ENCODE measurements around the gene NOVA2. TPM values are rescaled to one million over a fixed set of nuclear protein-coding genes. Genes with fewer than 3 reads are reported as not detected.

Gene NOVA2
- polyA plus RNA-seq, 2 of the 4 experiments (the other 2 are of a cell fraction), result 0.06 to 0.30 TPM

- Histone ChIP-seq H3K9me3 (no peaks in the 10 kb centered on the region), H3K27ac (no peak overlapping the region; a peak in 1 of 6 replicates), H3K4me2 (no peak overlapping the region), H3K4me3 (no peak overlapping the region), H3K4me1 (peaks cover 12% of the 10 kb centered on the region)
- TF ChIP-seq CHD2 (IDR thresholded peaks at IDR 0.05; ENCODE audit: low read length, partially characterized antibody) (no peak), TFCP2L1 (CRISPR knock-in tag; IDR thresholded peaks at IDR 0.05) (no peak), HMGXB4 (CRISPR knock-in tag; IDR thresholded peaks at IDR 0.05; ENCODE audit: borderline replicate concordance) (no peak), RCOR1 (IDR thresholded peaks at IDR 0.05; ENCODE audit: low read depth, low read length) (no peak), MAZ (IDR thresholded peaks at IDR 0.05; ENCODE audit: borderline replicate concordance, low read depth, low read length) (no peak), SMC3 (IDR thresholded peaks at IDR 0.05) (no peak), RAD21 (conservative IDR thresholded peaks at IDR 0.05 in 1 of 2, IDR thresholded peaks at IDR 0.05 in 1 of 2) (no peak), HEYL (CRISPR knock-in tag; IDR thresholded peaks at IDR 0.05) (no peak), EHMT2 (IDR thresholded peaks at IDR 0.05; ENCODE audit: low read depth) (no peak), PBX3 (IDR thresholded peaks at IDR 0.05) (no peak), CBX2 (IDR thresholded peaks at IDR 0.05; ENCODE audit: borderline replicate concordance, low read depth) (no peak), ZNF302 (CRISPR knock-in tag; IDR thresholded peaks at IDR 0.05) (no peak), MAFK (IDR thresholded peaks at IDR 0.05; ENCODE audit: partially characterized antibody) (no peak), KDM1A (IDR thresholded peaks at IDR 0.05; ENCODE audit: low read depth) (no peak), KDM5A (IDR thresholded peaks at IDR 0.05) (no peak), PHF8 (IDR thresholded peaks at IDR 0.05; ENCODE audit: borderline replicate concordance, low read depth) (no peak), ELK1 (IDR thresholded peaks at IDR 0.05; ENCODE audit: low read depth, low read length) (no peak)
- TF ChIP-seq, protein P1, sequence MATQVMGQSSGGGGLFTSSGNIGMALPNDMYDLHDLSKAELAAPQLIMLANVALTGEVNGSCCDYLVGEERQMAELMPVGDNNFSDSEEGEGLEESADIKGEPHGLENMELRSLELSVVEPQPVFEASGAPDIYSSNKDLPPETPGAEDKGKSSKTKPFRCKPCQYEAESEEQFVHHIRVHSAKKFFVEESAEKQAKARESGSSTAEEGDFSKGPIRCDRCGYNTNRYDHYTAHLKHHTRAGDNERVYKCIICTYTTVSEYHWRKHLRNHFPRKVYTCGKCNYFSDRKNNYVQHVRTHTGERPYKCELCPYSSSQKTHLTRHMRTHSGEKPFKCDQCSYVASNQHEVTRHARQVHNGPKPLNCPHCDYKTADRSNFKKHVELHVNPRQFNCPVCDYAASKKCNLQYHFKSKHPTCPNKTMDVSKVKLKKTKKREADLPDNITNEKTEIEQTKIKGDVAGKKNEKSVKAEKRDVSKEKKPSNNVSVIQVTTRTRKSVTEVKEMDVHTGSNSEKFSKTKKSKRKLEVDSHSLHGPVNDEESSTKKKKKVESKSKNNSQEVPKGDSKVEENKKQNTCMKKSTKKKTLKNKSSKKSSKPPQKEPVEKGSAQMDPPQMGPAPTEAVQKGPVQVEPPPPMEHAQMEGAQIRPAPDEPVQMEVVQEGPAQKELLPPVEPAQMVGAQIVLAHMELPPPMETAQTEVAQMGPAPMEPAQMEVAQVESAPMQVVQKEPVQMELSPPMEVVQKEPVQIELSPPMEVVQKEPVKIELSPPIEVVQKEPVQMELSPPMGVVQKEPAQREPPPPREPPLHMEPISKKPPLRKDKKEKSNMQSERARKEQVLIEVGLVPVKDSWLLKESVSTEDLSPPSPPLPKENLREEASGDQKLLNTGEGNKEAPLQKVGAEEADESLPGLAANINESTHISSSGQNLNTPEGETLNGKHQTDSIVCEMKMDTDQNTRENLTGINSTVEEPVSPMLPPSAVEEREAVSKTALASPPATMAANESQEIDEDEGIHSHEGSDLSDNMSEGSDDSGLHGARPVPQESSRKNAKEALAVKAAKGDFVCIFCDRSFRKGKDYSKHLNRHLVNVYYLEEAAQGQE (IDR thresholded peaks at IDR 0.05), result no peak
- DNase-seq (ENCODE audit: low read depth in 1 of 2, low spot score in 1 of 2) (no peak), FAIRE-seq (peak; percentile 46), ATAC-seq (no peak)
- POLR2A ChIA-PET, result no interaction called here
- WGBS (ENCODE audit: missing lambda C conversion rate), result 74% methylated on average over 6 of the region's 6 CpGs
- CTCF ChIA-PET, result interaction anchor here (0.6 to 1.6 kb wide), 2 partner anchors 51 to 602 kb away, joined by 3 to 5 read pairs; no protein-coding TSS in a partner anchor
These were observed 15.3 kb downstream of the NOVA2 start for GRCh38 chr19:45958320-45958719.

Data from A549 (cell line).